Esophagus squamous epithelium (tissue), 5 donors: ENCODE results near the gene GPC6. TPM values are rescaled to one million over a fixed set of nuclear protein-coding genes. Genes with fewer than 3 reads are reported as not detected.
"Not testable (repeated sequence)": the region's sequence is repeated elsewhere in the genome, so short reads cannot be mapped to it uniquely, and the experiment has no call there.

Source experiments
- DNase-seq: peaks from one replicate; lab custom pipeline; 2025; lab: John Stamatoyannopoulos, UW
- H3K27ac ChIP-seq, 4 donors: fragments of 200-600 bp; sonication (generic); one replicate each; pipeline ENCODE4 v1.5.1; 2016 to 2019; ENCODE audit warnings: mild to moderate bottlenecking in 1 of 4
- H3K27me3 ChIP-seq, 4 donors: fragments of 200-600 bp; sonication (generic); 1 replicate in 3 of 4; 2 replicates in 1 of 4; pipeline versions ENCODE4 v1.5.1 to v1.6.0; 2017 to 2021; ENCODE audit warnings: antibody characterized with exemption in 1 of 4
- H3K36me3 ChIP-seq, 3 donors: fragments of 200-600 bp; sonication (generic); one replicate each; pipeline ENCODE4 v1.5.1; 2016 to 2019
- H3K4me1 ChIP-seq, 3 donors: fragments of 200-600 bp; sonication (generic); one replicate each; pipeline ENCODE4 v1.5.1; 2017 to 2019
- H3K4me3 ChIP-seq, 4 donors: fragments of 200-600 bp; sonication (generic); 1 replicate in 3 of 4; 2 replicates in 1 of 4; pipeline ENCODE4 v1.5.1; 2016 to 2019; ENCODE audit warnings: mild to moderate bottlenecking in 2 of 4, moderate library complexity in 1 of 4
- H3K9me3 ChIP-seq, 3 donors: fragments of 200-600 bp; sonication (generic); one replicate each; pipeline ENCODE4 v1.5.1; 2016 to 2019
- POLR2A ChIP-seq, 4 donors: fragments of 450-650 bp; IDR thresholded peaks; one replicate each; pipeline ENCODE4 v1.6.1; 2017; ENCODE audit warnings: antibody characterized with exemption in 4 of 4, mild to moderate bottlenecking in 4 of 4, moderate library complexity in 3 of 4
- WGBS, 2 donors: methylation state at CpG; one replicate each; pipeline ENCODE4 v1.1.5; 2018; 5-methylcytosine and 5-hydroxymethylcytosine counted together
- intact Hi-C: fragments of 100-400 bp; cut with DNase I; formaldehyde crosslinking; loops from one replicate; pipeline ENCODE4 v1.15.0; 2022
- total RNA-seq, 4 donors: library from RNA; depleted of rRNA; stranded (reverse); fragments of >200 nt; gene quantifications; one replicate each; pipeline ENCODE4 v1.1.0, GENCODE V29; 2016
- TF ChIP-seq, protein P1 (sequence below), 6 experiments: fragments of 450-650 bp in 4 of 6; fragments of 200-600 bp in 2 of 6; sonication (generic) in 2 of 6; IDR thresholded peaks; one replicate each; pipeline ENCODE4 v1.5.1; 2016 to 2019; ENCODE audit warnings: antibody characterized with exemption in 6 of 6, mild to moderate bottlenecking in 4 of 6, moderate library complexity in 4 of 6
- donor health status: DM: yes; HTN: yes; CAD: no.

Gene GPC6
- total RNA-seq, 4 donors from 2014 or later: 0.57 to 8.6 (median 2.6) TPM

DNA sequence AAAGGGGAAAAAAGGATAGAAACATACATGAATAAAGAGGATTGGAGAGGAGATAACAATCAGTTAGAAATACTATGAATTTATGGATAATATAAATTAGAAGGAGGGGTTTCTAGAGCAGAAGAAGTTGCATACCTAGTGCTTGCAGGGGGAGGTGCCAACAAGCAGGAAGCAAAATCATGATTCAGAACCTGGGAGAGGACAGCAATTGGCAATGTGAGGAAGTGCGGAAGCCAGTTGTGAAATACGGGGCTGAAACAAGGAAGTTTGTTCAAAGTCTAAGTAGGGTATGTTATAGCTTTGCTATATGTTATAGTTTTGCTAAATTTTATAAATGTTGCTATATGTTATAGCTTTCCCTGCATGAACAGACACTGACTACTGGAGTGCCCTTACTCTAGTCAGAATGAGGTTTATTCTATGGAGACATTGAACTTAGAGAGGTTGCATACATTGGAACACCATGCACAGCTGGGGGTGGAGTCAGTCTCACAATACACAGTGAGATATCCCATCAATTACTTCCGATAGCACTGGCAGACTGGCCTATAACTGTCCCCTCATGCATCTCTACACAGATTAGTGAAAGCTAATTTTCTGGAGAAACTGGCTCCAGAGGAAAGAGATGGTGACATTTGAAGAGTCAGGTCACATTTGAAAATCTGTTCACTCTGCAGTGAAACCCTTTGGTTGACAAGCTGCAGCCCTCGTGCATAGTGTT, 92.1 kb downstream of the GPC6 start:
- Histone ChIP-seq H3K27me3 (no peaks in the 10 kb centered on the region), H3K4me1 (no peaks in the 10 kb centered on the region), H3K27ac (no peak overlapping the region), H3K36me3 (no peaks in the 10 kb centered on the region), H3K9me3 (no peaks in the 10 kb centered on the region), H3K4me3 (no peak overlapping the region)
- WGBS, 2 donors: 52 to 65% methylated on average over 4 of the region's 4 CpGs
- DNase-seq: no peak
- TF ChIP-seq, protein P1, sequence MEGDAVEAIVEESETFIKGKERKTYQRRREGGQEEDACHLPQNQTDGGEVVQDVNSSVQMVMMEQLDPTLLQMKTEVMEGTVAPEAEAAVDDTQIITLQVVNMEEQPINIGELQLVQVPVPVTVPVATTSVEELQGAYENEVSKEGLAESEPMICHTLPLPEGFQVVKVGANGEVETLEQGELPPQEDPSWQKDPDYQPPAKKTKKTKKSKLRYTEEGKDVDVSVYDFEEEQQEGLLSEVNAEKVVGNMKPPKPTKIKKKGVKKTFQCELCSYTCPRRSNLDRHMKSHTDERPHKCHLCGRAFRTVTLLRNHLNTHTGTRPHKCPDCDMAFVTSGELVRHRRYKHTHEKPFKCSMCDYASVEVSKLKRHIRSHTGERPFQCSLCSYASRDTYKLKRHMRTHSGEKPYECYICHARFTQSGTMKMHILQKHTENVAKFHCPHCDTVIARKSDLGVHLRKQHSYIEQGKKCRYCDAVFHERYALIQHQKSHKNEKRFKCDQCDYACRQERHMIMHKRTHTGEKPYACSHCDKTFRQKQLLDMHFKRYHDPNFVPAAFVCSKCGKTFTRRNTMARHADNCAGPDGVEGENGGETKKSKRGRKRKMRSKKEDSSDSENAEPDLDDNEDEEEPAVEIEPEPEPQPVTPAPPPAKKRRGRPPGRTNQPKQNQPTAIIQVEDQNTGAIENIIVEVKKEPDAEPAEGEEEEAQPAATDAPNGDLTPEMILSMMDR (IDR thresholded peaks at IDR 0.05): no peak
- TF ChIP-seq POLR2A (IDR thresholded peaks at IDR 0.05): no peak
- intact Hi-C loops: no loop called here

DNA sequence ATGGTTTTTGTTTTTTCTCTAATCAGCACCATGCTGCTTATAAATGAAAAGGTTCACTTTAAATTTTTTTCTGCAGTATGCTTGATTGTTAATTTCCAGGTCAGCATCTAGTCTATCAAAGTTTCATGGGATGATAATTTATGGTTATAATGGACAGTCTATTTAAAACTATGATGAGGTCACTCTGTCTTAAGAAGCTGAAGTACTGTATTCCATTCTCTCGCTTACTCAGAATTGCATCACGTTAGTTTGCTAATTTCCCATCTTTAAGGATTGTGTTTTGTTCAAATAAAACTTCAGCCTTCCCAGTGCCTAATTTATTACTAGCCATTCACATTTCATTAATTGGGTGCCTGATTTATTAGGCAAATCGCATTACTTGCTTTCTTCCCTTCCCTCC, 94.3 kb downstream of the GPC6 start:
- no peak for DNase-seq
- 78 to 84% methylated on average over 3 of the region's 3 CpGs for WGBS, 2 donors

DNA sequence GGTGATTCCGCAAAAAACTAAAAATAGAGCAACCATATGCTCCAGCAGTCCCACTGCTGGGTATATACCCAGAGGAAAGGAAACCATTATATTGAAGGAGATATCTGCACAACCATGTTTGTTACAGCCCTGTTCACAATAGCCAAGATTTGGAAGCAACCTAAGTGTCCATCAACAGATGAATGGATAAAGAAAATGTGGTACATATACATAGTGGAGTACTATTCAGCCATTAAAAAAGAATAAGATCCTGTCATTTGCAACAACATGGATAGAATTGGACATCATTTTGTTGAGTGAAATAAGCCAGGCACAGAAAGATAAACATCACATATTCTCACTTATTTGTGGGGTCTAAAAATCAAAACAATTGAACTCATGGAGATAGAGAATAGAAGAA, 97.3 kb downstream of the GPC6 start:
- DNase-seq, intact Hi-C loops, H3K36me3 ChIP-seq, H3K27me3 ChIP-seq, H3K9me3 ChIP-seq, H3K27ac ChIP-seq, H3K4me1 ChIP-seq, H3K4me3 ChIP-seq: not testable (repeated sequence)
- WGBS, 2 donors: 90 to 91% methylated on average over 1 of the region's 1 CpG

More for the DNA sequence above, 94.3 kb downstream of the GPC6 start:
- TF ChIP-seq POLR2A (IDR thresholded peaks at IDR 0.05): no peak
- TF ChIP-seq, protein P1 (IDR thresholded peaks at IDR 0.05): no peak
- no peak overlapping the region for H3K27ac ChIP-seq
- no peaks in the 10 kb centered on the region for H3K36me3 ChIP-seq
- no peaks in the 10 kb centered on the region for H3K9me3 ChIP-seq
- no peaks in the 10 kb centered on the region for H3K4me1 ChIP-seq
- intact Hi-C loops: no loop called here
- no peak overlapping the region for H3K4me3 ChIP-seq
- no peaks in the 10 kb centered on the region for H3K27me3 ChIP-seq

DNA sequence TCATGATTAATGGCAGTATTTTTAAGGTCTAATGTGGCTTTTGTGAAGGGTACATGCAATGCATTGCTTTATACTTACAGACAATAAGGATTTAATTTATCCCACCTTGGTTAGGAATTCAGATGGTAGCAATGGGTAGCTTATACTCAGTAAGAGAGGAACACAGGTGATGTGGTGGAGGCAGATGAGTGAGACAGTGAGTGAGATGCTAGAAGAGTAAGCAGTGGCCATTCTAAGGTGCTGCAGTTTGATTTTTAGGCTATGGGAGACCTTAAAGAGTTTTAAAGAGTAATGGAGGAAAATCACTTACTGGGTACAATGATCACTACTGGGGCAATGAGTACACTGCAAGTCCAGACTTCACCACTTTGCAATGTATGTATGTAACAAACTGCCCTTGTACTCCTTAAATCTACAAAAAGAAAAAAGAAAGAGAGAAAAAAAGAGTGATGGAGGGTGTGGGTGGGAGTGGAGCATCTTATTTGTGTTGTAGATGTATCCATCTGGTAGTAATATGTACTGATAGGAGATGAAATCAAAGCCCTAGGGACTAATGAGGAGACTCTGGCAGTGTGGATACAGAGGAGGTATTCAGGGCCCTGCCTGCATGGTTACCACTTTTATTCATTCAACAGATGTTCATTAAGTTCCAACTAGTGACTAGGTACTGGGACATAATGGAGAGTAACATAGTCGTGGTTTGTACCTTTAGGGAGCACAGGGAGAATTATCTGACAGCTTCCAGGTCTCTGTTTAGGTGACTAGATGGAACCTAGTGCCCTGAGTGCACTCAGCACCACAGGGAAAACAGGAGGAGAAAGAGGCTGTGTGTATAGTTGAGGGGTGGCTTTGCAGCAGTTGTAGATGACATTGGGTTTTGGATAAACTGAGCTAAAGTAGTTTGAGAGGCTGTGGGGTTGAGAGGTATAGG, 99.0 kb downstream of the GPC6 start:
- WGBS, 2 donors: 29 to 50% methylated on average over 1 of the region's 1 CpG

DNA sequence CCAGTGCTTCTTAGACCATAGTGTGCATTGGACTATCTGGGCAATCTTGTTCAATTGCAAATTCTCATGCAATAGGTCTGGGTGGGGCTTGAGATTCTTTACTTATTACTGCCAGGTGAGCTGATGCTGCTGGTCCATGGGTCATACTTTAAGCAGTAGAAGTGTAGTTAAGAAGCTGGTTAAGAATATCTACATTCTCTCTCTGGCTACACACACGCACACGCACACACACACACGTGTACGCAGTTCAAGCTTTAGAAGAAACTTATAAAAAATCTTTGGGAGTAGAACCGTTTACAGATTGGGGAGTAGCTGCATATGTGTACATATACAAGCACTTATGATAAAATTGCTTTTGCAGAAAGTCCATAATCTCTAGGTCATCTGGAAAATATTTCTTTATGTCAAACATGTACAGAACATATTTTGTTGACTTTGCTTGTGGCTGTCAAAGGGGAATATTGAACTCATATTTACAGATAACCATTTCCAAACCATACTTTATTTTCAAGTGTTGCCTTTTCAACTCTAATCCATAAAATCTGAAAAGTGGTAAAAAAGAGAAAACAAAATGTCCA, 99.7 kb downstream of the GPC6 start:
- Histone ChIP-seq H3K4me3 (no peak overlapping the region), H3K9me3 (no peaks in the 10 kb centered on the region), H3K36me3 (no peaks in the 10 kb centered on the region), H3K4me1 (no peaks in the 10 kb centered on the region), H3K27me3 (no peaks in the 10 kb centered on the region), H3K27ac (no peak overlapping the region)
- TF ChIP-seq, protein P1 (IDR thresholded peaks at IDR 0.05): no peak
- no peak for TF ChIP-seq POLR2A (IDR thresholded peaks at IDR 0.05)
- 74 to 86% methylated on average over 5 of the region's 5 CpGs for WGBS, 2 donors
- no peak for DNase-seq
- intact Hi-C loops: no loop called here

More for the DNA sequence above, 99.0 kb downstream of the GPC6 start:
- H3K9me3 ChIP-seq: no peaks in the 10 kb centered on the region
- H3K36me3 ChIP-seq: no peaks in the 10 kb centered on the region
- no peak for TF ChIP-seq POLR2A (IDR thresholded peaks at IDR 0.05)
- TF ChIP-seq, protein P1 (IDR thresholded peaks at IDR 0.05): no peak
- DNase-seq: no peak
- intact Hi-C loops: no loop called here
- H3K27me3 ChIP-seq: no peaks in the 10 kb centered on the region
- no peak overlapping the region for H3K27ac ChIP-seq
- no peak overlapping the region for H3K4me3 ChIP-seq
- no peaks in the 10 kb centered on the region for H3K4me1 ChIP-seq
